IPS-18a (cell line): ENCODE results near the gene FOXN3.

Experiments used
- H3K27ac ChIP-seq: one replicate; pipeline ENCODE4 v1.5.1; 2013; ENCODE audit warnings: low read length
- H3K27me3 ChIP-seq: one replicate; pipeline ENCODE4 v1.6.1; 2013; ENCODE audit warnings: mild to moderate bottlenecking, low read length; ENCODE audit not compliant: control insufficient read depth, insufficient read depth
- H3K36me3 ChIP-seq: one replicate; pipeline ENCODE4 v1.6.1; 2013; ENCODE audit warnings: low read depth, low read length; ENCODE audit not compliant: control insufficient read depth
- H3K4me1 ChIP-seq: one replicate; pipeline ENCODE4 v1.6.1; 2013; ENCODE audit warnings: low read depth, low read length; ENCODE audit not compliant: control insufficient read depth
- H3K4me3 ChIP-seq: one replicate; pipeline ENCODE4 v1.5.1; 2013; ENCODE audit warnings: low read length
- H3K9ac ChIP-seq: one replicate; pipeline ENCODE4 v1.6.1; 2013; ENCODE audit warnings: mild to moderate bottlenecking, low read length, moderate library complexity
- H3K9me3 ChIP-seq: one replicate; pipeline ENCODE4 v1.6.1; 2013; ENCODE audit warnings: low read depth, low read length; ENCODE audit not compliant: control insufficient read depth

Gene FOXN3

DNA sequence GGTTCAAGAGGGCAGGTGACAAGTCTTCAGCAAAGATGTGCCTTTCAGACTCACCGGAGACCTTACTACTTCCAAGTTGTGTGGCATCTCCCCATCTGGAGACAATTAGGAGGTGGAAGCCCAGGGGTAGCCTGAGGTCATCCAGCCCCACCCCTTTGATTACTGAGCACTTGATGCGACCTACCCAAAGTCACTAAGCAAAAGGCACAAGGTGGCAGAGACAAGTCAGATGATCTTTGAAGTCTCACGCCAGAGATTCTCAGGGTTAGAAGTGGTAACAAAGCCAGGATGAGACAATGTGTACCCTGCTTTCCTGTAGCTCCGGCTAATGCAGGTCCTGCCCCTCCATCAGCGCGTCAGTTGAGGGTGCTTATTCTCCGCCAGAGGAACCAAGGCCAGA lies 1.4 kb upstream of the FOXN3 start:
- H3K9ac ChIP-seq = peak overlapping the region; percentile 88
- peaks cover 32% of the 10 kb centered on the region for H3K4me1 ChIP-seq
- no peak overlapping the region for H3K27ac ChIP-seq
- no peaks in the 10 kb centered on the region for H3K27me3 ChIP-seq
- H3K9me3 ChIP-seq = no peaks in the 10 kb centered on the region
- peaks cover 6% of the 10 kb centered on the region for H3K36me3 ChIP-seq
- H3K4me3 ChIP-seq = peak overlapping the region; percentile 79

DNA sequence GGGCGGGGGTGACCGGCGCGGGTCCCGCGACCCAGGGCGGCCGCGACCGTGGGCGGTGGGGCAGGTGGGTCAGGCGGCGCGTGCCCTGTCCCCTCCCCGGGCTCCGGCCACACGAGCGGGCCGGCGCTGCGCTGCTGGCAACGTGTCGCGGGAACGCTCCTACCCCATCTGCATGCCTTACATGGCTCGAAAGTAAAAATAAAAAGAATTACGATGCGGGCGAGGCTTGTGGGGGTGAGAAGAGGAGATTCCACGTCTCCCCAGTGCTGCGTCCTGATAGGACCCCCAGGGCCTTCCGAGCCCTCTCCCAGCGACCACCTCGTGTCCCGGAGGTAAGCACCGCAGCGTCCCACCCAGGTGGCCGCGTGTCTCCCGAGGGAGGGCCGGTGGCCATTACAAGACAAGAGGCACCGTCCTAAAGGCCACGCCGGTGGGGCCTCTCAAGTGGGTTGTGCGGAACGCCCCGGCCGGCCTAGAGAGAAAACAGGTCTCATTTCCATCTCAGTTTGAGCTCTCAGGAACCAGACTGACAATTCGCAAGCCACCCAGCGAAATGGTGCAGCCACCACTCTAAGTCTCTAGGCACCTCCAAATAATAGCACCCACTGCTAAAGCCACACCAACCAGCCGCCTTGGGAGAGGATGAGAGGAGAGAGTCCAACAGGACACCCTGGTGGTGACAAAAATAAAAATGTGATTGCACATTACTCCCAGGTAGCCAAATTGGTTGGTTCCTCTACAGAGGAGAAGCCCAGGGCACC lies 612 bp upstream of the FOXN3 start:
- H3K9me3 ChIP-seq = no peaks in the 10 kb centered on the region
- no peaks in the 10 kb centered on the region for H3K27me3 ChIP-seq
- peaks cover 6% of the 10 kb centered on the region for H3K36me3 ChIP-seq
- peak overlapping the region; percentile 88 for H3K9ac ChIP-seq
- peak overlapping the region; percentile 79 for H3K4me3 ChIP-seq
- peak overlapping the region; percentile 71 for H3K27ac ChIP-seq
- H3K4me1 ChIP-seq = peaks cover 26% of the 10 kb centered on the region

GRCh38 chr14:89416002-89416995 lies 734 bp downstream of the FOXN3 start:
- Histone ChIP-seq H3K27ac (peak overlapping the region; percentile 20), H3K4me1 (peaks cover 22% of the 10 kb centered on the region), H3K4me3 (peak overlapping the region; percentile 89)

DNA sequence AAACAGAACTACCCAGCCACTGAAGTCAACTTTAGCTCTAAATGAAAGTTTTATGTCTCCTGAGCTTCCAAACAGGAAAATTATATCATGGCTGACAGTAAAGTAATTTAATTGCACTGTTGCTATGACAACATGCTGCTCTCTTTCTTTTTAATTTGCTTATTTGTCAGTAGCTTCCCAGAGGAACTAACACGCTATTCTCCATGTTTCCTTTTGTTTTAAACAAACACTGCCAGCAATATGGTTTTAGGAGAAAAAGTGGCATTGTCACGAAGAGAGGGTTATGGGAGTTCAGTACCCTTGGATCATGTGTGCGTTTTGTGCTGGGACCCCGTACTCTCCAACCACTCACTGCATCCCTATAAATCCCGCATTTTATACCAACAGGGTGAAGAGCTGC lies 1.9 kb downstream of the FOXN3 start:
- Histone ChIP-seq H3K9ac (peak overlapping the region; percentile 84), H3K27ac (no peak overlapping the region), H3K9me3 (no peaks in the 10 kb centered on the region), H3K4me3 (peak overlapping the region; percentile 89), H3K36me3 (peaks cover 27% of the 10 kb centered on the region), H3K27me3 (no peaks in the 10 kb centered on the region), H3K4me1 (peaks cover 24% of the 10 kb centered on the region)

More at GRCh38 chr14:89416002-89416995, 734 bp downstream of the FOXN3 start:
- Histone ChIP-seq H3K27me3 (no peaks in the 10 kb centered on the region), H3K36me3 (peaks cover 17% of the 10 kb centered on the region), H3K9me3 (no peaks in the 10 kb centered on the region), H3K9ac (peak overlapping the region; percentile 84)

DNA sequence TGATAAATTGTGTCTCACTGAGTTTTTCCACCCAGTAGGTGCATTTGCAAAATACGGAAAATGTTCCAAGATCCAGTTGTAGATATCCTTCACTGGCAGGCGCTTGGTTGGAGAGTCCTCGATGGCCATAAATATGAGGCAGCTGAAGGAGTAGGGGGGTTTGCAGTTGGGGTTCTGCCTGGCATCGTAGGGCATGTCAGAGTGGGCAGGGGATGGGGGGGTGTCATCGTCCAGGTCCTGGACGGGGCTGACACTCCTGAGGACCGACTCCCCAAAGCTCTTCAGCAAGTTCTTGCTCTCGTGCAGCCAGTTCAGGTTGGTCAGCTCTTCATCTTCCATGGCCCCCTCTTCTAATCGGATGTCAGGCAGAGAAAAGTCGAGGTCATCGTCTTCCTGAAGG lies 5.1 kb downstream of the FOXN3 start:
- H3K4me1 ChIP-seq = peaks cover 33% of the 10 kb centered on the region
- H3K36me3 ChIP-seq = peaks cover 27% of the 10 kb centered on the region
- no peaks in the 10 kb centered on the region for H3K27me3 ChIP-seq
- no peak overlapping the region for H3K27ac ChIP-seq
- H3K4me3 ChIP-seq = no peak overlapping the region
- H3K9ac ChIP-seq = no peak overlapping the region
- no peaks in the 10 kb centered on the region for H3K9me3 ChIP-seq

GRCh38 chr14:89409961-89410360 lies 7.1 kb downstream of the FOXN3 start:
- no peaks in the 10 kb centered on the region for H3K9me3 ChIP-seq
- no peak overlapping the region for H3K4me3 ChIP-seq
- H3K36me3 ChIP-seq = peaks cover 27% of the 10 kb centered on the region
- H3K27ac ChIP-seq = no peak overlapping the region
- H3K27me3 ChIP-seq = no peaks in the 10 kb centered on the region
- H3K9ac ChIP-seq = no peak overlapping the region
- H3K4me1 ChIP-seq = peaks cover 25% of the 10 kb centered on the region

- H3K4me3 ChIP-seq = no peak overlapping the region
- peaks cover 21% of the 10 kb centered on the region for H3K36me3 ChIP-seq
- H3K9ac ChIP-seq = no peak overlapping the region
- no peaks in the 10 kb centered on the region for H3K27me3 ChIP-seq
- H3K9me3 ChIP-seq = no peaks in the 10 kb centered on the region
- no peak overlapping the region for H3K27ac ChIP-seq
- H3K4me1 ChIP-seq = peaks cover 23% of the 10 kb centered on the region
Measured at GRCh38 chr14:89408907-89409700, 7.9 kb downstream of the FOXN3 start.

- Histone ChIP-seq H3K4me1 (peaks cover 25% of the 10 kb centered on the region), H3K27me3 (no peaks in the 10 kb centered on the region), H3K9me3 (no peaks in the 10 kb centered on the region), H3K36me3 (peaks cover 21% of the 10 kb centered on the region), H3K4me3 (no peak overlapping the region), H3K27ac (no peak overlapping the region), H3K9ac (no peak overlapping the region)
Measured at GRCh38 chr14:89407856-89408255, 9.2 kb downstream of the FOXN3 start.

GRCh38 chr14:89406941-89407340 lies 10.1 kb downstream of the FOXN3 start:
- H3K9me3 ChIP-seq = no peaks in the 10 kb centered on the region
- peaks cover 15% of the 10 kb centered on the region for H3K36me3 ChIP-seq
- H3K4me1 ChIP-seq = peaks cover 33% of the 10 kb centered on the region
- no peak overlapping the region for H3K4me3 ChIP-seq
- H3K27ac ChIP-seq = no peak overlapping the region
- no peaks in the 10 kb centered on the region for H3K27me3 ChIP-seq
- no peak overlapping the region for H3K9ac ChIP-seq

DNA sequence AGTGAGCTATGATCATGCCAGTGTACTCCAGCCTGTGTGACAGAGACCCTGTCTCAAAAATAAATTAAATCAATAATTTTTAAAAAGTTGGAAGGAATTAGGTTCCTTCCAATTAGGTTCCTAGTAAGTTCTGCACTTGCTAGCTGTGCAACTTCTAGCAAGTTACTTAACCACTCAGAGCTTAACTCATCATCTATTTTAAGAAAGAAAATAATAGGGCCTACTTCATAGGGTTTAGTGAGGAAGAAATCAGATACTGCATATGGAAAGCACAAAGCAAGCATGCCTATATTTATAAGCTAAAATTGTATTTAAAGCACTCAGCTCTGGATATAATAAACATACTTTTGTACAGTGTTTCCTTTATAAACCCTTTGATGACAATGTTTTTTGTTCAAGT lies 10.7 kb downstream of the FOXN3 start:
- Histone ChIP-seq H3K27ac (no peak overlapping the region), H3K27me3 (no peaks in the 10 kb centered on the region), H3K9ac (no peak overlapping the region)

DNA sequence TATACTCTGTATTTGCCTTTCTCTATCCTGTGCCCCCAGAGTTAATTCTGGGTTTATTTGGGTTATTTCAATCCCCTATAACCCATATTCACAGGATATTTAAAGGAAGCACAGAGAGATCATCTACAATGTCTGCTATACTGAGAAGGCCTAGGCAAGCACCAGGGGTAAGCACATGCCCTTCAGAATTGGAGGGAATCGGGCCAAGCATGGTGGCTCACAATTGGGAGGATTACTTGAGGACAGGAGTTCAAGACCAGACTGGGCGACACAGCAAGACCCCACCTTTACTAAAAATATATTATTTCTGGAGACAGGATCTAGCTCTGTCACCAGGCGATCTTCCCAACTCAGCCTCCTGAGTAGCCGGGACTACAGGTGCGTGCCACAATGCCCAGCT lies 11.3 kb downstream of the FOXN3 start:
- Histone ChIP-seq H3K9ac (no peak overlapping the region), H3K27me3 (no peaks in the 10 kb centered on the region), H3K27ac (no peak overlapping the region), H3K9me3 (no peaks in the 10 kb centered on the region), H3K36me3 (peaks cover 4% of the 10 kb centered on the region), H3K4me1 (peaks cover 38% of the 10 kb centered on the region), H3K4me3 (no peak overlapping the region)

More for the DNA sequence above, 10.7 kb downstream of the FOXN3 start:
- Histone ChIP-seq H3K4me1 (peaks cover 38% of the 10 kb centered on the region), H3K9me3 (no peaks in the 10 kb centered on the region), H3K36me3 (peaks cover 10% of the 10 kb centered on the region), H3K4me3 (no peak overlapping the region)
